Activated CD8-positive, alpha-beta T cell treated with anti-CD3 and anti-CD28 coated beads for 36 hours (primary cell): ENCODE results near the gene HDGFL3. TPM values are rescaled to one million over a fixed set of nuclear protein-coding genes. Genes with fewer than 3 reads are reported as not detected.

Experiments
- ATAC-seq: fragments of 200-7000 bp; cut with Tn5 transposase; one replicate; pipeline ENCODE4 v1.10.0; 2021; ENCODE audit warnings: mild to moderate bottlenecking, moderate library complexity
- CTCF ChIA-PET: fragments of 350-600 bp; sonication (Branson Sonifier 250); formaldehyde crosslinking; loops from one replicate; lab custom pipeline; 2021; ENCODE audit warnings: antibody characterized with exemption; lab: Charles Lee
- POLR2A ChIA-PET: fragments of 350-600 bp; sonication (Branson Sonifier 250); formaldehyde crosslinking; loops from one replicate; lab custom pipeline; 2021; ENCODE audit warnings: antibody characterized with exemption; lab: Charles Lee
- DNase-seq: peaks from one replicate; pipeline ENCODE4 v3.0.0-alpha.2; 2020
- H3K27ac Mint-ChIP-seq: one replicate; pipeline ENCODE4 v1.8.0; 2021; ENCODE audit warnings: mild to moderate bottlenecking, mixed read lengths
- H3K27me3 Mint-ChIP-seq: one replicate; pipeline ENCODE4 v1.8.0; 2021; ENCODE audit warnings: mixed read lengths
- H3K36me3 Mint-ChIP-seq: one replicate; pipeline ENCODE4 v1.8.0; 2021; ENCODE audit warnings: low read depth, mixed read lengths
- H3K4me1 Mint-ChIP-seq: one replicate; pipeline ENCODE4 v1.8.0; 2021; ENCODE audit warnings: low read depth, mixed read lengths
- H3K4me3 Mint-ChIP-seq: one replicate; pipeline ENCODE4 v1.8.0; 2021; ENCODE audit warnings: mild to moderate bottlenecking, moderate library complexity, mixed read lengths
- H3K9me3 Mint-ChIP-seq: one replicate; pipeline ENCODE4 v1.8.0; 2021; ENCODE audit warnings: mixed read lengths
- CTCF ChIP-seq: fragments of 200-600 bp; IDR thresholded peaks from one replicate; pipeline ENCODE4 v1.8.0; 2022; ENCODE audit warnings: antibody characterized with exemption, mild to moderate bottlenecking
- intact Hi-C: fragments of 100-400 bp; cut with micrococcal nuclease; formaldehyde crosslinking; loops from one replicate; pipeline ENCODE4 v1.10.0; 2022
- total RNA-seq, 2 experiments: library from RNA; stranded (reverse); gene quantifications; one replicate each; pipeline ENCODE4 v1.2.3, GENCODE V29; 2021

Gene HDGFL3
- total RNA-seq, 2 experiments from 2014 or later = 31.1 to 32.2 TPM

DNA sequence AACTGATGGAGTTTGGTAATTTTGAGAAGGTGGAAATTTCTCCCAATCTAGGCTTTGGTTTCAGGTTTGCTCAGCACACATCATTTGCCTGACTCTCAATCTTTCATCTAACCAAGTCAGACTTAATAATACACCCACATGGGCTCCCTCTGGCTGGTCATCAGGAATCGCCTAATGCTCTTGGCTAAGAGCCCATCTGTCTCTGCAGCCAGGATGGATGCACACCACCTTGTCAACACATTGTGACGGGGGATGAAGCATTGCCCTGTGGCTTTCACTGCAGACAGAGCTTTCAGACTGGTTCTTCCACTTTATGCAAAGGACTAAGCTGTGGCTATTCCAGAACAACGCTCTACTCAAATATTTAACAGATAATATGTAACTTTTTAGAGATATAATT lies 3.0 kb upstream of the HDGFL3 start:
- ChIA-PET POLR2A (interaction anchor here (1.2 kb wide), 1 partner anchor 12 kb away, joined by 4 read pairs; no protein-coding TSS in a partner anchor), CTCF (no interaction called here)

DNA sequence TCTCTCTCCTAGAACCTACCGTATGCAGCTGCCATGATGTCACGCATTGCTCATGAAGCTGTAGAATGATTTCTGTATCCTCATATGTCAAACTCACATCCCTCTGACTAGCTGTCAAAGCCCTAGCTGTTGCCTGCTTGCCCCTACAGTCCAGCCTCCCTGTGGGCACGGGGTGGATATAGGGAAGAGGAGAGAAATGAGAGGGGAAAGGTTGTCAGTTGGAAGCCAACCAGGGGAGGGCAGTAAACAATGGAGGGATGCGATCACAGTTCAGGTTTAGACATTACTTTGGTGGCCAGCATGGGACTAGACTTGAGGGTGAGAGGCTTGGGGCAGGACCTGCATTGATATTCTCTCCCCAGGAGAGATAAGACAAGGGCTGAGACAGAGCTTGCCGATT lies 1.7 kb upstream of the HDGFL3 start:
- Mint-ChIP-seq H3K36me3 (peaks cover 2% of the 10 kb centered on the region), H3K9me3 (no peaks in the 10 kb centered on the region), H3K27me3 (peaks cover 19% of the 10 kb centered on the region), H3K4me3 (no peak overlapping the region), H3K27ac (no peak overlapping the region), H3K4me1 (peaks cover 8% of the 10 kb centered on the region)
- POLR2A ChIA-PET = interaction anchor here (1.0 kb wide), 2 partner anchors 152 to 208 kb away, joined by 3 read pairs; no protein-coding TSS in a partner anchor
- TF ChIP-seq CTCF = no peak
- ATAC-seq = no peak
- CTCF ChIA-PET = interaction anchor here (1.0 to 2.6 kb wide), 4 partner anchors 38 to 199 kb away, joined by 3 to 7 read pairs (median 4); no protein-coding TSS in a partner anchor
- intact Hi-C loops = loop anchor here (5.0 kb wide), 1 partner anchor 197 kb away; the partner anchor contains the start of gene C15orf40
- no peak for DNase-seq

More for the DNA sequence above, 3.0 kb upstream of the HDGFL3 start:
- Mint-ChIP-seq H3K4me3 (no peak overlapping the region), H3K27me3 (peaks cover 19% of the 10 kb centered on the region), H3K27ac (no peak overlapping the region), H3K4me1 (peaks cover 6% of the 10 kb centered on the region), H3K36me3 (peaks cover 2% of the 10 kb centered on the region), H3K9me3 (no peaks in the 10 kb centered on the region)
- DNase-seq (no peak), ATAC-seq (no peak)
- no peak for TF ChIP-seq CTCF
- intact Hi-C loops = loop anchor here (5.0 kb wide), 1 partner anchor 143 kb away; the partner anchor contains the start of gene BTBD1

DNA sequence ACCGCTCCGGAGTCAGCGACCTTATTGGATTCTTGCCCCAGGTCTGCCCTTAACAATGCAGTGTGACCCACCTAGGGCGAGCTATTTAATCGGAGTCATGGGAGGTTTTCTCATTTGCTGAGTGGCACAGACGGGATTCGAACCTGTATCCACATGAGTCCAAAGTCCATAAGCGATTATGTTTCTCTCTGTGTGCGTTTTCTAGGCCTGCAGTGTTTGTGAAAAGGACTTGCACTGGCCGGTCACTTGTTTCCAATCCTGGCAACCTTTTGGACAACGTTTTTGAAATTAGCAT lies 691 bp upstream of the HDGFL3 start:
- CTCF ChIA-PET = interaction anchor here (0.7 to 2.6 kb wide), 7 partner anchors 9 to 245 kb away, joined by 3 to 7 read pairs (median 3); partner anchors contain the start of gene C15orf40
- peaks cover 10% of the 10 kb centered on the region for H3K4me1 Mint-ChIP-seq
- H3K27ac Mint-ChIP-seq = peak overlapping the region; percentile 30
- peak; percentile 28 for TF ChIP-seq CTCF
- POLR2A ChIA-PET = interaction anchor here (0.7 to 1.5 kb wide), 4 partner anchors 8 to 207 kb away, joined by 3 to 6 read pairs (median 3); no protein-coding TSS in a partner anchor
- H3K27me3 Mint-ChIP-seq = peaks cover 21% of the 10 kb centered on the region
- intact Hi-C loops = loop anchor here (5.0 kb wide), 1 partner anchor 196 kb away; the partner anchor contains the start of gene C15orf40
- H3K9me3 Mint-ChIP-seq = no peaks in the 10 kb centered on the region
- ATAC-seq = no peak
- H3K36me3 Mint-ChIP-seq = peaks cover 2% of the 10 kb centered on the region
- H3K4me3 Mint-ChIP-seq = no peak overlapping the region
- DNase-seq = no peak

DNA sequence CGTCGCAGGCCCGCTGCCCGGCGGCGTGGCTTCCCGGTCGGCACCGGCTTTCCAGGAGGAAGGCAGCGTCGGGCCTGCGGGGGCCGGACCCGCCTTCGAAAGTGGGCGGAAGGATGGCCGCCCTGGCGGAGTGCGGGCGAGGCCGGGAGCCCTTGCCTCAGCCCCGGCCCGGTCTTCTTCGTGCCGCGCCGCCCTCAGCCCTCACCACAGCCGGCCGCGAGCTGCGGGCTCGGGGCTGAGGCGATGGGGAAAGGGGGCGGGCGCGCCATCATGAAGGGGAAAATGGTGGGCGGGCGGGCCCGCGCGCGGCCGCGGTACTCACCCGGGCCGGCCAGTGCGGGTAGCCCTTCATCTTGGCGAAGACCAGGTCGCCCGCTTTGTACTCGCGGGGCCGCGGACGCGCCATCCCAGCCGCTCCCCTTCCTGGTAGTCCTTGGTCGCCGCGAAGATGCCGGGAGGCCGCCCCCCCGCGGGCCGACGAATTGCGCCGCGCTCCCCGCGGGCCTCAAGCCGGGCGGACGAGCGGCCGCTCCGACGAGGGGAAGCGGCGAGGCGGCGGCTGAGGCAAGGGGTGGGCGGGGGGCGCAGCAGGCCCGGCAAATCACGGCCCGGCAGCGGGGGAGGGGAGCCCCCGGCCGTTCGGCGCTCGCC lies 489 bp downstream of the HDGFL3 start:
- intact Hi-C loops = loop anchor here (5.0 kb wide), 1 partner anchor 195 kb away; the partner anchor contains the start of gene C15orf40

More for the DNA sequence above, 489 bp downstream of the HDGFL3 start:
- Mint-ChIP-seq H3K9me3 (no peaks in the 10 kb centered on the region), H3K27ac (no peak overlapping the region), H3K4me1 (peaks cover 18% of the 10 kb centered on the region), H3K4me3 (peak overlapping the region; percentile 90), H3K36me3 (peaks cover 2% of the 10 kb centered on the region), H3K27me3 (peaks cover 20% of the 10 kb centered on the region)
- peak; percentile 43 for DNase-seq
- TF ChIP-seq CTCF = no peak
- peak; percentile 26 for ATAC-seq
- POLR2A ChIA-PET = interaction anchor here (1.0 to 1.5 kb wide), 3 partner anchors 7 to 142 kb away, joined by 3 to 6 read pairs (median 3); no protein-coding TSS in a partner anchor
- CTCF ChIA-PET = interaction anchor here (0.9 to 1.3 kb wide), 2 partner anchors 8 to 41 kb away, joined by 3 to 4 read pairs; no protein-coding TSS in a partner anchor
